HEK293 (cell line): ENCODE results near the gene TUT4.
A peak's percentile ranks its signal among the peaks of the same experiment; 100 is the strongest.

Experiments used
- ATF2 ChIP-seq: fragments of 450-650 bp; formaldehyde crosslinking; IDR thresholded peaks from 2 replicates; pipeline ENCODE4 v1.5.1; 2016; ENCODE audit warnings: missing biosample characterization, missing genetic modification characterization, low read depth
- CTCF ChIP-seq: fragments of 450-650 bp; formaldehyde crosslinking; IDR thresholded peaks from 2 replicates; pipeline ENCODE4 v1.5.1; 2016; ENCODE audit warnings: missing biosample characterization, missing genetic modification characterization
- GLI4 ChIP-seq: fragments of 450-650 bp; formaldehyde crosslinking; IDR thresholded peaks from 2 replicates; pipeline ENCODE4 v1.5.1; 2016; ENCODE audit warnings: missing biosample characterization, missing genetic modification characterization
- IKZF3 ChIP-seq: fragments of 450-650 bp; IDR thresholded peaks from 2 replicates; pipeline ENCODE4 v1.5.0; 2018; ENCODE audit warnings: missing biosample characterization, mild to moderate bottlenecking, missing genetic modification characterization, moderate library complexity
- MZF1 ChIP-seq: fragments of 450-650 bp; formaldehyde crosslinking; IDR thresholded peaks from 2 replicates; pipeline ENCODE4 v1.5.1; 2017; ENCODE audit warnings: missing biosample characterization, missing genetic modification characterization, borderline replicate concordance
- OSR2 ChIP-seq: fragments of 450-650 bp; formaldehyde crosslinking; IDR thresholded peaks from 2 replicates; pipeline ENCODE4 v1.5.1; 2016; ENCODE audit warnings: missing biosample characterization, missing genetic modification characterization
- PRDM1 ChIP-seq: fragments of 450-650 bp; formaldehyde crosslinking; IDR thresholded peaks from 2 replicates; pipeline ENCODE4; 2016; ENCODE audit warnings: missing biosample characterization, missing genetic modification characterization
- PRDM10 ChIP-seq: fragments of 450-650 bp; formaldehyde crosslinking; IDR thresholded peaks from 2 replicates; pipeline ENCODE4 v1.5.1; 2016; ENCODE audit warnings: missing biosample characterization, missing genetic modification characterization
- SP2 ChIP-seq: fragments of 450-650 bp; formaldehyde crosslinking; IDR thresholded peaks from 2 replicates; pipeline ENCODE4 v1.5.1; 2016; ENCODE audit warnings: missing biosample characterization, missing genetic modification characterization
- YY2 ChIP-seq: fragments of 450-650 bp; formaldehyde crosslinking; IDR thresholded peaks from 2 replicates; pipeline ENCODE4 v1.5.1; 2016; ENCODE audit warnings: missing biosample characterization, missing genetic modification characterization
- ZBTB11 ChIP-seq: fragments of 450-650 bp; formaldehyde crosslinking; conservative IDR thresholded peaks from 2 replicates; pipeline ENCODE4 v1.5.1; 2016; ENCODE audit warnings: low read depth, missing biosample characterization, missing genetic modification characterization
- ZBTB17 ChIP-seq: fragments of 450-650 bp; formaldehyde crosslinking; IDR thresholded peaks from 2 replicates; pipeline ENCODE4 v1.5.1; 2016; ENCODE audit warnings: missing biosample characterization, missing genetic modification characterization
- ZBTB8A ChIP-seq: fragments of 450-650 bp; formaldehyde crosslinking; IDR thresholded peaks from 2 replicates; pipeline ENCODE4 v1.5.1; 2016; ENCODE audit warnings: missing biosample characterization, missing genetic modification characterization
- ZEB2 ChIP-seq: fragments of 450-650 bp; formaldehyde crosslinking; IDR thresholded peaks from 2 replicates; pipeline ENCODE4 v1.5.1; 2016; ENCODE audit warnings: missing biosample characterization, missing genetic modification characterization
- ZNF10 ChIP-seq: fragments of 450-650 bp; formaldehyde crosslinking; IDR thresholded peaks from 2 replicates; pipeline ENCODE4 v1.5.1; 2017; ENCODE audit warnings: missing biosample characterization, missing genetic modification characterization
- ZNF121 ChIP-seq: fragments of 450-650 bp; formaldehyde crosslinking; IDR thresholded peaks from 2 replicates; pipeline ENCODE4 v1.5.1; 2016; ENCODE audit warnings: missing biosample characterization, missing genetic modification characterization
- ZNF146 ChIP-seq: fragments of 450-650 bp; formaldehyde crosslinking; IDR thresholded peaks from 2 replicates; pipeline ENCODE4 v1.5.1; 2016; ENCODE audit warnings: missing biosample characterization, missing genetic modification characterization
- ZNF157 ChIP-seq: fragments of 450-650 bp; formaldehyde crosslinking; IDR thresholded peaks from 2 replicates; pipeline ENCODE4 v1.5.1; 2016; ENCODE audit warnings: missing biosample characterization, missing genetic modification characterization
- ZNF184 ChIP-seq: fragments of 450-650 bp; IDR thresholded peaks from 2 replicates; pipeline ENCODE4 v1.5.1; 2018; ENCODE audit warnings: missing biosample characterization, mild to moderate bottlenecking, missing genetic modification characterization
- ZNF211 ChIP-seq: fragments of 450-650 bp; formaldehyde crosslinking; IDR thresholded peaks from 2 replicates; pipeline ENCODE4 v1.5.1; 2016; ENCODE audit warnings: low read depth, missing biosample characterization, missing genetic modification characterization
- ZNF510 ChIP-seq: fragments of 450-650 bp; formaldehyde crosslinking; IDR thresholded peaks from 2 replicates; pipeline ENCODE4 v1.5.1; 2018; ENCODE audit warnings: mild to moderate bottlenecking, missing genetic modification characterization, missing biosample characterization; ENCODE audit not compliant: insufficient replicate concordance
- ZNF513 ChIP-seq: fragments of 450-650 bp; IDR thresholded peaks from 2 replicates; pipeline ENCODE4 v1.5.1; 2018; ENCODE audit warnings: missing biosample characterization, missing genetic modification characterization
- ZNF521 ChIP-seq: fragments of 450-650 bp; formaldehyde crosslinking; IDR thresholded peaks from 2 replicates; pipeline ENCODE4 v1.5.1; 2017; ENCODE audit warnings: missing biosample characterization, mild to moderate bottlenecking, missing genetic modification characterization
- ZNF596 ChIP-seq: fragments of 450-650 bp; IDR thresholded peaks from 2 replicates; pipeline ENCODE4 v1.5.0; 2018; ENCODE audit warnings: missing biosample characterization, mild to moderate bottlenecking, missing genetic modification characterization, moderate library complexity
- ZNF623 ChIP-seq: fragments of 450-650 bp; formaldehyde crosslinking; IDR thresholded peaks from 2 replicates; pipeline ENCODE4 v1.5.1; 2016; ENCODE audit warnings: missing biosample characterization, missing genetic modification characterization
- ZNF747 ChIP-seq: fragments of 450-650 bp; formaldehyde crosslinking; IDR thresholded peaks from 2 replicates; pipeline ENCODE4 v1.5.1; 2016; ENCODE audit warnings: missing biosample characterization, missing genetic modification characterization
- ZNF777 ChIP-seq: fragments of 450-650 bp; formaldehyde crosslinking; IDR thresholded peaks from 2 replicates; pipeline ENCODE4 v1.5.1; 2017; ENCODE audit warnings: missing biosample characterization, missing genetic modification characterization, borderline replicate concordance
- ZNF830 ChIP-seq: fragments of 450-650 bp; IDR thresholded peaks from 2 replicates; pipeline ENCODE4 v1.5.0; 2018; ENCODE audit warnings: missing biosample characterization, missing genetic modification characterization, low read depth, mild to moderate bottlenecking, moderate library complexity

Gene TUT4

GRCh38 chr1:52552505-52553361 lies at the start of gene TUT4 (continued):
- TF ChIP-seq PRDM1 (tag by site-specific recombination) (no peak), ZNF157 (no peak), ZNF777 (tag by site-specific recombination) (no peak), IKZF3 (tag by site-specific recombination) (no peak), ZNF747 (tag by site-specific recombination) (no peak), ZNF211 (tag by site-specific recombination) (no peak), MZF1 (tag by site-specific recombination) (no peak), SP2 (tag by site-specific recombination) (peak; percentile 60), ZNF146 (no peak), ZBTB11 (tag by site-specific recombination) (peak; percentile 48; the same call in 1 of the 2 replicates), ZNF513 (tag by site-specific recombination) (no peak), GLI4 (tag by site-specific recombination) (no peak), ZBTB8A (tag by site-specific recombination) (peak; percentile 89), ZNF623 (tag by site-specific recombination) (no peak), CTCF (tag by site-specific recombination) (peak; percentile 79), ZBTB17 (tag by site-specific recombination) (peak; percentile 36; the same call in 1 of the 2 replicates), ZNF521 (tag by site-specific recombination) (no peak), ZNF830 (tag by site-specific recombination) (no peak), OSR2 (tag by site-specific recombination) (no peak), ZNF10 (tag by site-specific recombination) (0 out of 2 replicates have a peak, but pooled peaks have one; percentile 33), ZNF510 (no peak), PRDM10 (tag by site-specific recombination) (peak; percentile 50), ZNF596 (no peak), YY2 (tag by site-specific recombination) (peak; percentile 49; the same call in 1 of the 2 replicates), ZNF121 (tag by site-specific recombination) (no peak), ZNF184 (tag by site-specific recombination) (no peak), ZEB2 (tag by site-specific recombination) (peak; percentile 89; the same call in 1 of the 2 replicates), ATF2 (tag by site-specific recombination) (no peak)
